Coronary artery (tissue), 2 donors: ENCODE data around the gene HOMER1.
"Not testable (repeated sequence)": the region's sequence is repeated elsewhere in the genome, so short reads cannot be mapped to it uniquely, and the experiment has no call there.

ENCODE experiments used
- DNase-seq: peaks from one replicate; pipeline ENCODE4 v3.0.0-alpha.2; 2017; ENCODE audit warnings: low spot score
- H3K27ac ChIP-seq, 2 donors: fragments of 200-600 bp; sonication (generic); one replicate each; pipeline ENCODE4 v1.5.1; 2016 to 2019
- H3K4me3 ChIP-seq: fragments of 200-600 bp; sonication (generic); 2 replicates; pipeline ENCODE4 v1.5.1; 2016; ENCODE audit warnings: mild to moderate bottlenecking, moderate library complexity
- CTCF ChIP-seq: fragments of 200-600 bp; sonication (generic); IDR thresholded peaks from one replicate; pipeline ENCODE4 v1.5.1; 2019; ENCODE audit warnings: antibody characterized with exemption

HOMER1 gene

GRCh38 chr5:79392776-79393175, 121.2 kb downstream of the HOMER1 start:
- TF ChIP-seq CTCF = no peak
- Histone ChIP-seq H3K27ac (no peak overlapping the region), H3K4me3 (no peak overlapping the region)
- DNase-seq = no peak

GRCh38 chr5:79386679-79387078, 127.3 kb downstream of the HOMER1 start:
- TF ChIP-seq CTCF = no peak
- Histone ChIP-seq H3K27ac (no peak overlapping the region), H3K4me3 (no peak overlapping the region)
- DNase-seq = no peak

- DNase-seq, H3K27ac ChIP-seq: not testable (repeated sequence)
These were observed 128.8 kb downstream of the HOMER1 start for GRCh38 chr5:79385126-79385525.

GRCh38 chr5:79378510-79379186, 135.3 kb downstream of the HOMER1 start:
- TF ChIP-seq CTCF = no peak
- DNase-seq = no peak
- Histone ChIP-seq H3K27ac (no peak overlapping the region), H3K4me3 (no peak overlapping the region)

More at GRCh38 chr5:79385126-79385525, 128.8 kb downstream of the HOMER1 start:
- H3K4me3 ChIP-seq = not testable (repeated sequence)

- no peak for DNase-seq
- H3K27ac ChIP-seq = no peak overlapping the region
- H3K4me3 ChIP-seq = no peak overlapping the region
- no peak for TF ChIP-seq CTCF
These were observed 156.5 kb downstream of the HOMER1 start for GRCh38 chr5:79357398-79357797.

- Histone ChIP-seq H3K4me3 (no peak overlapping the region), H3K27ac (no peak overlapping the region)
- no peak for TF ChIP-seq CTCF
- DNase-seq = no peak
These were observed 164.1 kb downstream of the HOMER1 start for GRCh38 chr5:79349881-79350280.

- no peak for TF ChIP-seq CTCF
- no peak for DNase-seq
- Histone ChIP-seq H3K4me3 (no peak overlapping the region), H3K27ac (no peak overlapping the region)
These were observed 164.9 kb downstream of the HOMER1 start for GRCh38 chr5:79349047-79349446.
